Measurements from ENCODE around the gene SH3TC1.

- TF ChIP-seq CTCF (IDR thresholded peaks at IDR 0.05) (no peak), POLR2A (IDR thresholded peaks at IDR 0.05) (no peak)
Observed at GRCh38 chr4:8224975-8225625, 26.0 kb downstream of the SH3TC1 start.

Measured in adrenal gland (tissue), 5 donors.